MV-4-11 (cell line): ENCODE results near the gene SOCS1.

ENCODE experiments used
- DNase-seq: peaks from one replicate; lab custom pipeline; 2025; lab: John Stamatoyannopoulos, UW

SOCS1 gene

DNA sequence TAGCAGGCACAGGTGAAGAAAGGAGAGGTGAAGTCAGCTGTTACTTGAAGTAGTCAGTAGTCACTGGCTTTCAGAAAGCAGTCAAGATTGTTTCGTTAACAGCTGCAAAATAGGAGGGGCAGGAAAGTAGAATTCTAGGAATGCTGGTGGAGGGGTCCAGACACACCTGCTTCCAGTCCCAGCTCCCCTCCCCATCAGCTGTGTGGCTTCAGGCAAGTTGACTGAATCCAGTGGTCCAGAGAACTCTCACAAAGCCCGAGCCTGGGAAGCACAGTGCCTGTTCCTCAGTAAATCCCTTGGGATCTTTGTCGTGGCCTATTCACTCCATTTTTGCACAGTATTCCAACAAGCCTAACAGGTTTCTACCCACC lies 4.6 kb upstream of the SOCS1 start:
- DNase-seq: no peak

GRCh38 chr16:11259655-11260595 lies 3.9 kb upstream of the SOCS1 start:
- DNase-seq: no peak

- DNase-seq: peak; percentile 49
These were observed 2.8 kb upstream of the SOCS1 start for GRCh38 chr16:11258553-11259492.

GRCh38 chr16:11257131-11257938 lies 1.3 kb upstream of the SOCS1 start:
- peak; percentile 75 for DNase-seq

GRCh38 chr16:11256661-11257130 lies 692 bp upstream of the SOCS1 start:
- peak; percentile 21 for DNase-seq

DNA sequence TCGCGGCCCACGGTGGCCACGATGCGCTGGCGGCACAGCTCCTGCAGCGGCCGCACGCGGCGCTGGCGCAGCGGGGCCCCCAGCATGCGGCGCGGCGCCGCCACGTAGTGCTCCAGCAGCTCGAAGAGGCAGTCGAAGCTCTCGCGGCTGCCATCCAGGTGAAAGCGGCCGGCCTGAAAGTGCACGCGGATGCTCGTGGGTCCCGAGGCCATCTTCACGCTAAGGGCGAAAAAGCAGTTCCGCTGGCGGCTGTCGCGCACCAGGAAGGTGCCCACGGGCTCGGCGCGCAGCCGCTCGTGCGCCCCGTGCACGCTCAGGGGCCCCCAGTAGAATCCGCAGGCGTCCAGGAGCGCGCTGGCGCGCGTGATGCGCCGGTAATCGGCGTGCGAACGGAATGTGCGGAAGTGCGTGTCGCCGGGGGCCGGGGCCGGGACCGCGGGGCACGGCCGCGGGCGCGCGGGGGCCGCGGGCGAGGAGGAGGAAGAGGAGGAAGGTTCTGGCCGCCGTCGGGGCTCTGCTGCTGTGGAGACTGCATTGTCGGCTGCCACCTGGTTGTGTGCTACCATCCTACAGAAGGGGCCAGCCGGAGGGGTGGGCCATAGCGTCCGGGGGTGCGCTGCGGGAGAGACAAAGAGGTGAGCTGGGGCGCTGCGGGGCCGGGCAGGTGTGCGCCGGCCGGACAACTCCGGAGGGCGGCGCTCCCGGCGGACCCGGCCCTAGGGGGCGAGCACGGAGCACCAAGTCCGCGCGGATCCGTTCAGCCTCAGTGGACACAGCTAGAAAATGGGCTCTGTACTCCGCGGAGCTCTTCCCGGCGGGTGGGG lies 879 bp downstream of the SOCS1 start:
- DNase-seq: no peak

GRCh38 chr16:11253995-11254912 lies 1.8 kb downstream of the SOCS1 start:
- no peak for DNase-seq

GRCh38 chr16:11253009-11253994 lies 2.7 kb downstream of the SOCS1 start:
- no peak for DNase-seq

GRCh38 chr16:11252482-11252931 lies 3.5 kb downstream of the SOCS1 start:
- DNase-seq: no peak

DNA sequence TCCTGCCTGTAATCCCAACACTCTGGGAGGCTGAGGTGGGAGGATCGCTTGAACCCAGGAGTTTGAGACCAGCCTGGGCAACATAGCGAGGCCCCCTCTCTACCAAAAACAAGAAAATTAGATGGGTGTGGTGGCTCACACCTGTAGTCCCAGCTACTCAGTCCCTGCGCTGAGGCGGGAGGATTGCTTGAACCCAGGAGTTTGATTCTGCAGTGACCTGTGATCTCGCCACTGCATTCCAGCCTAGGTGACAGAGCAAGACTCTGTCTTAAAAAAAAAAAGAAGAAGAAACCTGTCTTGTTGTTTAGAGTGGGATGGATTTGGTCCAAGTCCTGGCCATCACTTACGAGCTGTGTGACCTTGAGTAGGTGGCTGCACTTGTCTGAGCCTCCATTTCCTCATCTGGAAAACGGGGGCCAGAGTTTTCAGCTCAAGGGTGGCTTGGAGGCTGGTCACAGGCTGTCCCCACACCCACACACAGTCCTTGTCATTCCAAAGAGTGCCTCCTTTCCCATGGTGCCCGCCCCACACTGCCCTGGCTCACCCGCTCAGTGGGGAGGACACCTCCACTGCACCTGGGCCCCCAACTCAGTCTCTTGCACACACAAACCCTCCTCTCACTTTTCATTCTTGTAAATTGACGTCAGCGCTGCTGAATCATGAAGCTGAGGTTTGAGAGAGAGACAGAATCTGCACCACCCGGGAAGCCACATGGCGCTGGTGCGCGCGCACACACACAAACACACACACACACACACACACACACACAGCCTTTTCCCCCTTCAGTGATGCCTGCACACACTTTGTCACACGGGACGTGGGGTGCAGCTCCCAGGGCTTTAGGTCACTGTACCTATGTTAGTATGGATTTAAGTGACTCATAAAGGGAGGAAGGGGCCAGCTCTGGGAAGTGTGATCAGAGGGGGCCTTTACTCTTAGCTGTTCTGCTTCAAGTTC lies 4.2 kb downstream of the SOCS1 start:
- DNase-seq: peak; percentile 74

DNA sequence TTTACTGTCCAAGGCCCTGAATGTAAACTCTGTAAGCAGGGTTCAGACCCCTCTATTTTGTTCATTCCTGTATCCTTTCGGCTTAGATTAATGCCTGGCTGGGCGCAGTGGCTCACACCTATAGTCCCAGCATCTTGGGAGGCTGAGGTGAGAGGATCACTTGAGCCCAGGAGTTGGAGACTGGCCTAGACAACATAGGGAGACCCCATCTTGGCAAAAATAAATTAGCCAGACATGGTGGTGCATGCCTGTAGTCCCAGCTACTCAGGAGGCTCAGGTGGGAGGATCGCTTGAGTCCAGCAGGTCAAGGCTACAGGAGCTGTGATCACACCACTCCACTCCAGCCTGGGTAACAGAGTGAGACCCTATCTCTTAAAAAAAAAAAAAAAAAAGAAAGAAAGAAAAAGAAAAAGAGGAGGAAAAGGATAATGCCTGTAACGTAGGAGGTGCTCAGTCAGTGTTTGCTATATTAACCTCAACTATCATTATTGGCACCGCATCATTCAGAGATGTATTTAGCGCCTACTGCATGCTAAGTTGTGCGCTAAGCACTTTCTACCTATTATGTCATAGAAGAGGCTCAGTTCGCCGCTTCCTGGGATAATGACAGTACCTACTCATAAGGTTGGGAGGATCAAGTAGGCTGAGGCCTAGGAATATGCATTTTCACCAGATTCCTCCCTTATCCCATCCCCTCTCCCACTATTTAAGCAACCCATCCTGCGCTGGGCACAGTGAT lies 5.0 kb downstream of the SOCS1 start:
- no peak for DNase-seq

GRCh38 chr16:11250091-11250785 lies 5.8 kb downstream of the SOCS1 start:
- no peak for DNase-seq

- no peak for DNase-seq
These were observed 6.6 kb downstream of the SOCS1 start for GRCh38 chr16:11249233-11250061.

DNA sequence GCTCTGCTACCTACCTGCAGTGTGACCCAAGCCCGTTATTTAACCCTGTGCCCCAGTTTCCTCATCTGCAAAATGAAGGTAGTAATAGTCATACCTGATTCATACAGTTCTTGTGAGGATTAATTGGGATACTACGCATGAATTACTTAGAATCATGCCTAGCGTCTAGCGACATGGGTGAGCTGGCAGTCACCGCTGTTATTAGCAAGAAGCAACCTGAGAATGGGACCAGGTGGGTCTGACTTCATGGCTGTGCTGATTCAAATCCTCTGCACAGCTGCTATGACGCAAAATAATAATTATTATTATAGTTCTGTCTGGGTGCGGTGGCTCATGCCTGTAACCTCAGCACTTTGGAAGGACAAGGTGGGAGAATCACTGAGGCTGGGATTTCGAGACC lies 7.9 kb downstream of the SOCS1 start:
- no peak for DNase-seq

GRCh38 chr16:11245988-11246387 lies 10.0 kb downstream of the SOCS1 start:
- no peak for DNase-seq
